ENCODE results near the gene GCAT.

DNA sequence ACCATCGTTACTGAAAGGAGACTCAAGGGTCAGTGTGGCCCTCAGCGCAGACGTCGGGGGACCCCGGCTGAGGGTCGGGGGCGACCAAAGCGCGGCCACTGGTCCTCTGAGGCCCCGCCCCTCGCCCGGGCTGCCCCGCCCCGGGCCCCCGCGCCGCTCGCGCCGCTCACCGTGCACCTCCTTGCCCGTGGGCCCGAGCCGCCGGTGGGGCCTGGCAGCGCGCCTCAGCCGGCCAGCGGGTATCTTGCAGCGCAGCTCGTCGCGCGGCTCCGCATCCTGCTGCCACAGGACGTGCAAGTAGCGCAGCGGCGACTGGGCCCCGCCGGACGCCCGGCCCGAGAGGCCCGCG is 36.0 kb downstream of the GCAT start:
- TF ChIP-seq CTCF (IDR thresholded peaks at IDR 0.05; ENCODE audit: insufficient read depth, low read length, poor library complexity, severe bottlenecking) = no peak
- no peak for TF ChIP-seq EZH2phosphoT487 (conservative IDR thresholded peaks at IDR 0.05; ENCODE audit: low read length)
